WERI-Rb-1 (cell line): Measurements from ENCODE around the gene ADGRD2.

Experiments
- DNase-seq: peaks from one replicate; pipeline ENCODE4 v3.0.0-alpha.2; 2020
- H3K27ac ChIP-seq: fragments of 250-450 bp; sonication (Bioruptor Pico); 2 replicates; pipeline ENCODE4 v1.5.1; 2020; ENCODE audit warnings: mild to moderate bottlenecking, moderate library complexity
- H3K27me3 ChIP-seq: fragments of 250-450 bp; sonication (Bioruptor Pico); 2 replicates; pipeline ENCODE4 v1.5.1; 2021; ENCODE audit warnings: mild to moderate bottlenecking, low read depth, moderate library complexity; ENCODE audit not compliant: insufficient read depth, severe bottlenecking
- H3K36me3 ChIP-seq: fragments of 250-450 bp; sonication (Bioruptor Pico); 2 replicates; pipeline ENCODE4 v1.5.1; 2020; ENCODE audit warnings: mild to moderate bottlenecking, moderate library complexity
- H3K4me3 ChIP-seq: 2 replicates; pipeline ENCODE4 v1.5.1; 2011; ENCODE audit warnings: low read depth, mild to moderate bottlenecking, control low read depth, low read length
- H3K9me3 ChIP-seq: fragments of 250-450 bp; sonication (Bioruptor Pico); 2 replicates; pipeline ENCODE4 v1.5.1; 2021; ENCODE audit warnings: mild to moderate bottlenecking, moderate library complexity; ENCODE audit not compliant: severe bottlenecking
- CTCF ChIP-seq: IDR thresholded peaks from 2 replicates; pipeline ENCODE4 v1.5.1; 2011; ENCODE audit warnings: low read depth, mild to moderate bottlenecking, control low read depth, inconsistent platforms, low read length

Gene ADGRD2

GRCh38 chr9:124522121-124523098, 72.2 kb downstream of the ADGRD2 start:
- no peaks in the 10 kb centered on the region for H3K27me3 ChIP-seq
- peak; percentile 75 for DNase-seq
- no peak overlapping the region for H3K4me3 ChIP-seq
- TF ChIP-seq CTCF: peak; percentile 72
- H3K36me3 ChIP-seq: peaks cover 58% of the 10 kb centered on the region
- H3K27ac ChIP-seq: no peak overlapping the region
- no peaks in the 10 kb centered on the region for H3K9me3 ChIP-seq

- H3K36me3 ChIP-seq: peaks cover 73% of the 10 kb centered on the region
- no peaks in the 10 kb centered on the region for H3K9me3 ChIP-seq
- no peak overlapping the region for H3K27ac ChIP-seq
- no peak overlapping the region for H3K4me3 ChIP-seq
- DNase-seq: no peak
- TF ChIP-seq CTCF: no peak
- no peaks in the 10 kb centered on the region for H3K27me3 ChIP-seq
Measured at GRCh38 chr9:124526174-124526573, 75.9 kb downstream of the ADGRD2 start.

- Histone ChIP-seq H3K27me3 (no peaks in the 10 kb centered on the region), H3K4me3 (no peak overlapping the region), H3K27ac (no peak overlapping the region), H3K36me3 (peaks cover 80% of the 10 kb centered on the region), H3K9me3 (no peaks in the 10 kb centered on the region)
- no peak for DNase-seq
- TF ChIP-seq CTCF: no peak
Measured at GRCh38 chr9:124527781-124528180, 77.5 kb downstream of the ADGRD2 start.
